H9 (cell line): ENCODE data around the gene AKAP3. TPM values are rescaled to one million over a fixed set of nuclear protein-coding genes. Genes with fewer than 3 reads are reported as not detected.

ENCODE experiments used
- DNase-seq: peaks from one replicate; pipeline ENCODE4 v3.0.0-alpha.2; 2017
- H2AFZ ChIP-seq: one replicate; pipeline ENCODE4 v1.6.1; 2013; ENCODE audit warnings: mild to moderate bottlenecking, low read length, control low read depth, moderate library complexity
- H2AK5ac ChIP-seq: 2 replicates; pipeline ENCODE4 v1.6.1; 2013; ENCODE audit warnings: low read length, control low read depth, mixed read lengths; ENCODE audit not compliant: insufficient read length
- H2BK120ac ChIP-seq: one replicate; pipeline ENCODE4 v1.6.1; 2013; ENCODE audit warnings: low read depth, mild to moderate bottlenecking, low read length, control low read depth, inconsistent platforms; ENCODE audit not compliant: poor library complexity, severe bottlenecking
- H2BK12ac ChIP-seq: 2 replicates; pipeline ENCODE4 v1.6.1; 2013; ENCODE audit warnings: low read length, control low read depth, mixed read lengths, low read depth; ENCODE audit not compliant: insufficient read length
- H2BK15ac ChIP-seq: 2 replicates; pipeline ENCODE4 v1.6.1; 2013; ENCODE audit warnings: low read depth, low read length, control low read depth
- H2BK20ac ChIP-seq: one replicate; pipeline ENCODE4 v1.6.1; 2013; ENCODE audit warnings: low read depth, mild to moderate bottlenecking, low read length, control low read depth, inconsistent platforms; ENCODE audit not compliant: poor library complexity, severe bottlenecking
- H2BK5ac ChIP-seq: 2 replicates; pipeline ENCODE4 v1.6.1; 2013; ENCODE audit warnings: low read length, control low read depth, mixed read lengths; ENCODE audit not compliant: insufficient read length
- H3K14ac ChIP-seq: 2 replicates; pipeline ENCODE4 v1.6.1; 2013; ENCODE audit warnings: low read length, control low read depth; ENCODE audit not compliant: insufficient read depth
- H3K18ac ChIP-seq: 2 replicates; pipeline ENCODE4 v1.6.1; 2013; ENCODE audit warnings: low read depth, mild to moderate bottlenecking, mixed read lengths, low read length, control low read depth; ENCODE audit not compliant: insufficient read length
- H3K23ac ChIP-seq: 2 replicates; pipeline ENCODE4 v1.6.1; 2013; ENCODE audit warnings: low read length, control low read depth, mixed read lengths, low read depth; ENCODE audit not compliant: insufficient read length
- H3K23me2 ChIP-seq: 2 replicates; pipeline ENCODE4 v1.6.1; 2013; ENCODE audit warnings: low read depth, mild to moderate bottlenecking, mixed read lengths, low read length, control low read depth; ENCODE audit not compliant: insufficient read length, poor library complexity, severe bottlenecking
- H3K27ac ChIP-seq: 2 replicates; pipeline ENCODE4 v1.5.1; 2013; ENCODE audit warnings: low read length, control low read depth, mixed read lengths, low read depth; ENCODE audit not compliant: insufficient read length
- H3K27me3 ChIP-seq: 2 replicates; pipeline ENCODE4 v1.6.1; 2013; ENCODE audit warnings: low read length, control low read depth, inconsistent platforms; ENCODE audit not compliant: insufficient read depth
- H3K4ac ChIP-seq: 2 replicates; pipeline ENCODE4 v1.6.1; 2013; ENCODE audit warnings: low read depth, mild to moderate bottlenecking, control low read depth, inconsistent platforms, low read length, moderate library complexity
- H3K4me1 ChIP-seq: 2 replicates; pipeline ENCODE4 v1.6.1; 2013; ENCODE audit warnings: low read length, control low read depth, inconsistent platforms; ENCODE audit not compliant: insufficient read depth
- H3K4me2 ChIP-seq: 2 replicates; pipeline ENCODE4 v1.6.1; 2013; ENCODE audit warnings: low read length, control low read depth, mixed read lengths; ENCODE audit not compliant: insufficient read length, insufficient read depth
- H3K56ac ChIP-seq: 2 replicates; pipeline ENCODE4 v1.6.1; 2013; ENCODE audit warnings: low read depth, mild to moderate bottlenecking, mixed read lengths, low read length, control low read depth; ENCODE audit not compliant: insufficient read length
- H3K79me1 ChIP-seq: 2 replicates; pipeline ENCODE4 v1.6.1; 2013; ENCODE audit warnings: low read depth, mild to moderate bottlenecking, moderate library complexity, low read length, control low read depth, inconsistent platforms; ENCODE audit not compliant: insufficient read depth, poor library complexity, severe bottlenecking
- H3K79me2 ChIP-seq: 2 replicates; pipeline ENCODE4 v1.6.1; 2013; ENCODE audit warnings: low read length, control low read depth, inconsistent platforms; ENCODE audit not compliant: insufficient read depth
- H3K9ac ChIP-seq: 2 replicates; pipeline ENCODE4 v1.6.1; 2013; ENCODE audit warnings: low read length, control low read depth, mixed read lengths; ENCODE audit not compliant: insufficient read length; ENCODE audit errors: extremely low read depth
- H3K9me3 ChIP-seq: one replicate; pipeline ENCODE4 v1.6.1; 2013; ENCODE audit warnings: low read depth, low read length, inconsistent platforms; ENCODE audit not compliant: control insufficient read depth
- H3T11ph ChIP-seq: one replicate; pipeline ENCODE4 v1.6.1; 2013; ENCODE audit warnings: mild to moderate bottlenecking, low read length, control low read depth, inconsistent platforms
- H4K20me1 ChIP-seq: one replicate; pipeline ENCODE4 v1.6.1; 2013; ENCODE audit not compliant: control insufficient read depth, insufficient read length, insufficient read depth
- H4K5ac ChIP-seq: 2 replicates; pipeline ENCODE4 v1.6.1; 2013; ENCODE audit warnings: low read depth, mild to moderate bottlenecking, mixed read lengths, low read length, control low read depth; ENCODE audit not compliant: insufficient read length
- H4K8ac ChIP-seq: replicated peaks from 2 replicates; pipeline ENCODE4 v1.6.1; 2013; ENCODE audit warnings: low read length, control low read depth, mixed read lengths, low read depth; ENCODE audit not compliant: insufficient read length
- H4K91ac ChIP-seq: 2 replicates; pipeline ENCODE4 v1.6.1; 2013; ENCODE audit warnings: low read depth, mild to moderate bottlenecking, moderate library complexity, mixed read lengths, low read length, control low read depth; ENCODE audit not compliant: insufficient read length
- H3K27ac Mint-ChIP-seq, 3 experiments: 2 replicates in 2 of 3; 3 replicates in 1 of 3; pipeline ENCODE4 v1.8.0; 2020 to 2021; ENCODE audit warnings: mixed read lengths in 3 of 3, mild to moderate bottlenecking in 1 of 3, moderate library complexity in 1 of 3
- H3K27me3 Mint-ChIP-seq: 2 replicates; pipeline ENCODE4 v1.8.0; 2021; ENCODE audit warnings: low read depth, mild to moderate bottlenecking, moderate library complexity, mixed read lengths
- H3K36me3 Mint-ChIP-seq, 3 experiments: 2 replicates in 2 of 3; 3 replicates in 1 of 3; pipeline ENCODE4 v1.8.0; 2020 to 2021; ENCODE audit warnings: low read depth in 3 of 3, mixed read lengths in 3 of 3; ENCODE audit not compliant: insufficient read depth in 1 of 3
- H3K4me1 Mint-ChIP-seq, 2 experiments: 2 replicates each; pipeline ENCODE4 v1.8.0; 2020; ENCODE audit warnings: mixed read lengths in 2 of 2
- H3K4me3 Mint-ChIP-seq, 2 experiments: 2 replicates in 1 of 2; 3 replicates in 1 of 2; pipeline ENCODE4 v1.8.0; 2020 to 2021; ENCODE audit warnings: mild to moderate bottlenecking in 2 of 2, mixed read lengths in 2 of 2, moderate library complexity in 1 of 2
- H3K9me3 Mint-ChIP-seq, 2 experiments: 2 replicates in 1 of 2; 3 replicates in 1 of 2; pipeline ENCODE4 v1.8.0; 2020; ENCODE audit warnings: mild to moderate bottlenecking in 2 of 2, mixed read lengths in 2 of 2, moderate library complexity in 1 of 2
- total RNA-seq: library from RNA; stranded (reverse); gene quantifications from 2 replicates; pipeline ENCODE4 v1.2.1, GENCODE V29; 2021
- TF ChIP-seq, protein P1 (sequence below): fragments of 200-600 bp; sonication (generic); conservative IDR thresholded peaks from 3 replicates; pipeline ENCODE4 v1.8.0; 2021; ENCODE audit warnings: antibody characterized with exemption, mild to moderate bottlenecking

The AKAP3 gene
- total RNA-seq, 1 experiment from 2014 or later, result 1.3 TPM

GRCh38 chr12:4653257-4653656 is 4.4 kb upstream of the AKAP3 start:
- Histone ChIP-seq H2BK120ac (no peak overlapping the region), H4K5ac (no peak overlapping the region), H3K4me2 (no peak overlapping the region), H3K27me3 (no peaks in the 10 kb centered on the region), H3K14ac (no peak overlapping the region), H3K4me1 (0 out of 2 replicates have a peak, but pooled peaks cover 1% of the 10 kb centered on the region), H3K27ac (no peak overlapping the region), H2BK12ac (no peak overlapping the region), H3K9me3 (no peaks in the 10 kb centered on the region), H4K20me1 (no peaks in the 10 kb centered on the region), H4K8ac (no peak overlapping the region), H3K9ac (no peak overlapping the region), H4K91ac (no peak overlapping the region), H3K56ac (no peak overlapping the region), H3K79me1 (no peaks in the 10 kb centered on the region), H3K4ac (no peak overlapping the region), H2BK15ac (no peak overlapping the region), H2BK5ac (no peak overlapping the region), H3K79me2 (peaks cover 7% of the 10 kb centered on the region; the same call in 1 of the 2 replicates), H2BK20ac (no peak overlapping the region), H3K18ac (no peak overlapping the region), H2AFZ (no peak overlapping the region), H3T11ph (no peak overlapping the region), H3K23ac (no peak overlapping the region), H3K23me2 (no peaks in the 10 kb centered on the region), H2AK5ac (no peak overlapping the region)
- no peak for DNase-seq
- H3K4me3 Mint-ChIP-seq, result no peak overlapping the region
- H3K9me3 Mint-ChIP-seq, result no peaks in the 10 kb centered on the region
- TF ChIP-seq, protein P1, sequence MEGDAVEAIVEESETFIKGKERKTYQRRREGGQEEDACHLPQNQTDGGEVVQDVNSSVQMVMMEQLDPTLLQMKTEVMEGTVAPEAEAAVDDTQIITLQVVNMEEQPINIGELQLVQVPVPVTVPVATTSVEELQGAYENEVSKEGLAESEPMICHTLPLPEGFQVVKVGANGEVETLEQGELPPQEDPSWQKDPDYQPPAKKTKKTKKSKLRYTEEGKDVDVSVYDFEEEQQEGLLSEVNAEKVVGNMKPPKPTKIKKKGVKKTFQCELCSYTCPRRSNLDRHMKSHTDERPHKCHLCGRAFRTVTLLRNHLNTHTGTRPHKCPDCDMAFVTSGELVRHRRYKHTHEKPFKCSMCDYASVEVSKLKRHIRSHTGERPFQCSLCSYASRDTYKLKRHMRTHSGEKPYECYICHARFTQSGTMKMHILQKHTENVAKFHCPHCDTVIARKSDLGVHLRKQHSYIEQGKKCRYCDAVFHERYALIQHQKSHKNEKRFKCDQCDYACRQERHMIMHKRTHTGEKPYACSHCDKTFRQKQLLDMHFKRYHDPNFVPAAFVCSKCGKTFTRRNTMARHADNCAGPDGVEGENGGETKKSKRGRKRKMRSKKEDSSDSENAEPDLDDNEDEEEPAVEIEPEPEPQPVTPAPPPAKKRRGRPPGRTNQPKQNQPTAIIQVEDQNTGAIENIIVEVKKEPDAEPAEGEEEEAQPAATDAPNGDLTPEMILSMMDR, result peak; percentile 44; the same call in 2 of the 3 replicates
- H3K4me1 Mint-ChIP-seq, result peaks cover 12 to 23% of the 10 kb centered on the region in 2 experiments
- H3K27me3 Mint-ChIP-seq, result no peaks in the 10 kb centered on the region
- peaks cover 4 to 30% (median 15%) of the 10 kb centered on the region in 3 experiments; a peak in 5 of 7 replicates for H3K36me3 Mint-ChIP-seq
- no peak overlapping the region for H3K27ac Mint-ChIP-seq
